Aorta (tissue), 5 donors: ENCODE data around the gene MAML2. TPM values are rescaled to one million over a fixed set of nuclear protein-coding genes. Genes with fewer than 3 reads are reported as not detected.

ENCODE experiments used
- ATAC-seq: fragments of 200-7000 bp; cut with Tn5 transposase; one replicate; pipeline ENCODE4 v1.9.1; 2022; ENCODE audit warnings: moderate library complexity; ENCODE audit not compliant: low FRiP score
- DNase-seq, 2 donors: peaks; one replicate each; pipeline ENCODE4 v3.0.0-alpha.2; 2020
- H3K27ac ChIP-seq, 2 donors: one replicate each; pipeline ENCODE4 v1.5.1; 2013; ENCODE audit warnings: low read length in 2 of 2, mild to moderate bottlenecking in 2 of 2, moderate library complexity in 2 of 2, control low read depth in 1 of 2, inconsistent platforms in 1 of 2, low read depth in 1 of 2
- H3K27me3 ChIP-seq, 2 donors: one replicate each; pipeline ENCODE4 v1.6.1; 2013; ENCODE audit warnings: control low read depth in 1 of 2, low read length in 1 of 2, mild to moderate bottlenecking in 1 of 2, moderate library complexity in 1 of 2; ENCODE audit not compliant: insufficient read depth in 2 of 2, control insufficient read depth in 1 of 2
- H3K36me3 ChIP-seq, 2 donors: one replicate each; pipeline ENCODE4 v1.6.1; 2013; ENCODE audit warnings: control low read depth in 1 of 2, low read length in 1 of 2, mild to moderate bottlenecking in 1 of 2; ENCODE audit not compliant: insufficient read depth in 2 of 2, control insufficient read depth in 1 of 2
- H3K4me1 ChIP-seq, 2 donors: one replicate each; pipeline ENCODE4 v1.6.1; 2013; ENCODE audit warnings: low read length in 2 of 2, control low read depth in 1 of 2, mild to moderate bottlenecking in 1 of 2, moderate library complexity in 1 of 2; ENCODE audit not compliant: insufficient read depth in 2 of 2, control insufficient read depth in 1 of 2
- H3K4me3 ChIP-seq, 2 donors: one replicate each; pipeline ENCODE4 v1.5.1; 2013; ENCODE audit warnings: low read length in 2 of 2, control low read depth in 1 of 2, mild to moderate bottlenecking in 1 of 2
- H3K9me3 ChIP-seq: one replicate; pipeline ENCODE4 v1.6.1; 2013; ENCODE audit warnings: mild to moderate bottlenecking, low read length; ENCODE audit not compliant: control insufficient read depth
- WGBS, 2 donors: extraction: QIAGEN DNeasy Blood & Tissue Kit; methylation state at CpG; one replicate each; pipeline ENCODE4 v1.1.7; 2013; 5-methylcytosine and 5-hydroxymethylcytosine counted together
- intact Hi-C, 2 donors: fragments of 100-400 bp; cut with DNase I; formaldehyde crosslinking; loops; one replicate each; pipeline versions ENCODE4 v1.14.2 to v1.15.0; 2022
- long read RNA-seq, 2 donors: library from polyadenylated mRNA; unstranded; transcript quantifications; one replicate each; pipeline ENCODE4 v2.0.0, GENCODE V29; 2020 to 2021
- polyA plus RNA-seq, 2 donors: library from polyadenylated mRNA; stranded (reverse); fragments of 200-250 nt; gene quantifications; one replicate each; pipeline ENCODE4 v1.2.3, GENCODE V29; 2013
- total RNA-seq, 2 donors: library from RNA; stranded (reverse); fragmentation: NEBNext Ultra II Directional; extraction: Animal tissue kit (Norgen Biotek cat#: 25700); gene quantifications; one replicate each; pipeline ENCODE4 v1.2.1, GENCODE V29; 2021
- donor health status: healthy with polysubstance abuse.
- donor health status: Bipolar disorder and iron deficiency.
- donor health status: DM: no; HTN: no; CAD: no.
- donor health status: DM: no; HTN: no; CAD: no.
- donor health status: DM: yes; HTN: yes; CAD: no.

MAML2 gene
- 10 to 100 TPM; 18.1 to 27.5 TPM for total RNA-seq
- 1 to 10 TPM; 6.0 to 10.0 TPM for polyA plus RNA-seq
- long read RNA-seq, donor 1, partial matches to known transcripts, result 2 of 39 reads
- long read RNA-seq, donor 1, other reads (novel, unspliced or antisense), result 37 of 39 reads
- long read RNA-seq, donor 2, partial matches to known transcripts, result 3 of 63 reads
- long read RNA-seq, donor 2, other reads (novel, unspliced or antisense), result 60 of 63 reads

DNA sequence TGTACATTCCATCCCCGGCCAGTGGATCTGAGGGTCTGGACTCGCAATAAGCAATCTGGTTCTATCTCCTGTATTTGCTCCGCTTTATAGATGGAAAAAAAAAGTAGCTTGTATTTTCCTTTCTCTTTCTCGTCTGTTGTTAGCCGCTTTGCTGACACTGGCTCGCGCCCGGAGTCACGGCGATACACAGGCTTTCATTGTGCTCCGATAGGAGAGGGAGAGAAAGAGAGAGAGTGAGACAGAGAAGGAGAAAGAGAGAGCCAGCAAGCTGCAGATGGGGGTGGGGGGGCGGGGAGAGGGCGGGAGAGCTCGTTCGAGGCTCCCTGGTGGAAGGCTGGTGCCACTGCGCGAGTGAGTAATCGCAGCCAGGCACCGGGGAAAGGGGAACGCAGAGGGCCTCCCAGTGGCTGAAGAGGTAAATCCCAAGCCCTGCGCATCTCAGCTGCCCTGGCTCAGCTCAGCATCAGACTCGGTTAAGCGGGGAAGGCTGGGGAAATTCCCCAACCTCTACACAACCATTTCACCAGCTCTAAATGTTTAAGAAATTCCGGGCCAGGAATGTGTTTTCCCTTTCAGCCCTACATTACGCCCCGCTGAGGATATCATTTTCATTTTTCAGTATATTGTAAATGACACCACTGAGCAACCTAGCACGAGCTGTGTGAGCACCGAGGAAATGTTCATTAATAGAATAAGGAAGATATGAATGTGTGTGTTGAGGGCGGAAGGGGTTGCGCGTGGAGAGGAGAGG, at the start of gene MAML2:
Gene MAML2, minus strand, starts transcription at position 235 of the 751 bp plus-strand sequence. CDS start 1,300 bp downstream, outside the sequence.
- peaks cover 0 to 12% of the 10 kb centered on the region in 2 donors for H3K4me1 ChIP-seq
- no peaks in the 10 kb centered on the region for H3K9me3 ChIP-seq
- WGBS, 2 donors, result 5 to 7% methylated on average over 23 to 31 of the region's 31 CpGs
- ATAC-seq (peak; percentile 93), DNase-seq (peak; percentile 96)
- H3K27ac ChIP-seq, result peak within 1 kb of the TSS in 1 of 2 donors; percentile 89
- intact Hi-C loops, result loop anchor here (2.0 to 10.0 kb wide), 8 partner anchors 101 to 496 kb away; no protein-coding TSS in a partner anchor
- H3K36me3 ChIP-seq, result no peaks in the 10 kb centered on the region
- no peaks in the 10 kb centered on the region for H3K27me3 ChIP-seq
- peak within 1 kb of the TSS; percentile 87 to 100 for H3K4me3 ChIP-seq

- WGBS, 2 donors, result 98% methylated on average over 3 of the region's 3 CpGs
- H3K27ac ChIP-seq, result no peak overlapping the region
These were observed 48.8 kb upstream of the MAML2 start for GRCh38 chr11:96391698-96392307.

DNA sequence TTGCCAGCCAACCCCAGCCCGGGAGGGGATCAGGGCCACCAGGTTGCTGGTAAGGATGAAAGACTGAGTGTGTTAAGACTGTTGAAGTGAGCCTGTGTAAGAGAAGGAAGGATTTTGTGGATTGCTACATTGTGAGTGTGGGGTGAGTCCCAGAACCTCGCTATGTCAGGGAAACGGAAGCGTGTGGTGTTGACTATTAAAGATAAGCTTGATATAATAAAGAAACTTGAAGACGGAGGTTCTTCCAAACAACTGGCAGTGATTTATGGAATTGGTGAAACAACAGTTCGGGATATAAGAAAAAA, 47.4 kb upstream of the MAML2 start:
- Histone ChIP-seq H3K4me3 (peak overlapping the region; percentile 20 to 72), H3K9me3 (no peaks in the 10 kb centered on the region), H3K27ac (peak overlapping the region in 1 of 2 donors; percentile 0), H3K27me3 (no peaks in the 10 kb centered on the region), H3K36me3 (no peaks in the 10 kb centered on the region), H3K4me1 (peaks cover 0 to 3% of the 10 kb centered on the region in 2 donors)
- ATAC-seq (no peak), DNase-seq (no peak)
- intact Hi-C loops, result loop anchor here in 1 of 2 donors (5.0 kb wide), 1 partner anchor 538 kb away; no protein-coding TSS in a partner anchor
- 3 to 4% methylated on average over 6 of the region's 6 CpGs for WGBS, 2 donors

More at GRCh38 chr11:96391698-96392307, 48.8 kb upstream of the MAML2 start:
- no peaks in the 10 kb centered on the region for H3K27me3 ChIP-seq
- no peaks in the 10 kb centered on the region for H3K36me3 ChIP-seq
- no peaks in the 10 kb centered on the region for H3K9me3 ChIP-seq
- ATAC-seq (no peak), DNase-seq (no peak)
- H3K4me1 ChIP-seq, result peaks cover 0 to 3% of the 10 kb centered on the region in 2 donors
- no peak overlapping the region for H3K4me3 ChIP-seq
- intact Hi-C loops, result loop anchor here in 1 of 2 donors (5.0 kb wide), 1 partner anchor 540 kb away; no protein-coding TSS in a partner anchor

- ATAC-seq (peak; percentile 100), DNase-seq (peak; percentile 97 to 99)
- Histone ChIP-seq H3K27ac (peak within 1 kb of the TSS in 1 of 2 donors; percentile 16), H3K27me3 (no peaks in the 10 kb centered on the region), H3K9me3 (no peaks in the 10 kb centered on the region), H3K4me3 (peak within 1 kb of the TSS; percentile 79 to 99), H3K4me1 (peaks cover 0 to 3% of the 10 kb centered on the region in 2 donors), H3K36me3 (no peaks in the 10 kb centered on the region)
- WGBS, 2 donors, result 1% methylated on average over 49 to 53 of the region's 53 CpGs
- intact Hi-C loops, result loop anchor here (5.0 to 10.0 kb wide), 2 partner anchors 538 to 545 kb away; no protein-coding TSS in a partner anchor
These were observed 46.9 kb upstream of the MAML2 start, which contains the start of the genes CCDC82 and JRKL for GRCh38 chr11:96389720-96390487. TSS of gene CCDC82 (minus strand) at chr11:96389912. CDS start at chr11:96384747, 5,165 bp downstream. TSS of gene JRKL (plus strand) at chr11:96390013. CDS start at chr11:96390650, 637 bp downstream.

DNA sequence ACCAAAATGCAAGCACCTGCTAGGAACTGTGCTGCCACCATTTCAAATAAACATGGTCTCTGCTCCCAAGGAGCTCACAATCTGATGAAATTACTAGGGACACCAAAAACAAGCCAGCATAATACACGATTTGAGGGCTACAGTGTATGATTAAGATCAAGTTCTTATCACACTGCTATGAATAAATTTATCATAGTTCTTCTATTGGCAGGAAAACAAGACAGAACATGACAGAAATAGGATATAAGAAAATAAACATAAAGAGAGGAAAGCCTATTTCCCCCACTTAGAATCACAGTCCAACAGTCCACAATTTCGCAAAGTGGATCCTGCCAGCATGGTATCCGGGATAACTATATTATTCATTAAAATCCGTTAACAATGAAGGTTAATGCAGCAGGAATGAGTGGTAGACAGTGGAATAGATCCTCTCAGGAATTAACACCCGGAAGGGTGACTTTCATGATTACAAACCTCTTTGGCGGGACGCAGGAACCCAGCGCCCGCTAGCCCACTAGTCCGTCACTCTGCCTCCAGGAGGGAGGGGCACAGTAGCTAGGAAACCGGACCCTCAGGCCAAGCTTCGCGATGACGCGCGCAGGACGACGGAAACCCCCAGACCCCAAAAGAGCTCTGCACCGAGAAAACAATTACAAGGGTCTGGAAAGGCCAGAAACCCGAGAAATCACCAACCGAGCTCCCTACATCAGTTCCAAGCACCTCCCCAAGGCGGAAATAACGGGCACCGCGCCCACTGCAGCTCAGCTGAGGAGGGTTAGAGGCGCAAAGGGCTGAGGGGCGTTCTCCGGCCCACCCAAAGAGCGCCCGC, 46.1 kb upstream of the MAML2 start:
- intact Hi-C loops, result loop anchor here in 1 of 2 donors (10.0 kb wide), 1 partner anchor 544 kb away; no protein-coding TSS in a partner anchor
- Histone ChIP-seq H3K27me3 (no peaks in the 10 kb centered on the region), H3K4me1 (peaks cover 0 to 3% of the 10 kb centered on the region in 2 donors), H3K4me3 (peak overlapping the region; percentile 79 to 99), H3K36me3 (no peaks in the 10 kb centered on the region), H3K27ac (peak overlapping the region in 1 of 2 donors; percentile 16), H3K9me3 (no peaks in the 10 kb centered on the region)
- peak; percentile 61 for ATAC-seq
- no peak for DNase-seq
- WGBS, 2 donors, result 0 to 1% methylated on average over 30 of the region's 30 CpGs

DNA sequence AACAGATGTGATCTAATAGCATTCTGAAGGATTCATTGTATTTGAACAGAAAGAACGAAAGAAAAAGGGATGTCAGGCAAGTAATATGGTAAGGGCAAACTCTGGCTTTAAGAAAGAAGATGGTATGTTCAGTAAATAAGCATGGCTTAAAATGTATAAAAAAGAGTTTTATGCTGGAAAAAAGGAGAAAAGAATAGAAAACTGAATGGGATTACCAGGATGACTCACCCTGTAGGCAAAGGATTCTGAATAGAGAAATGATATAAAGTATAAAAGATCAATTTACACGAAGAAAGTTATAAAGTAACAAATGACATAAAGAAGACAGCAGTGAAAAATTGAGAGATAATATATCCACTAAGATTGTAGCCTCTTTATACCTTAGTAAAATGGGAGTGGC, 42.2 kb upstream of the MAML2 start:
- intact Hi-C loops, result loop anchor here in 1 of 2 donors (10.0 kb wide), 1 partner anchor 540 kb away; no protein-coding TSS in a partner anchor
- H3K27ac ChIP-seq, result no peak overlapping the region
- no peaks in the 10 kb centered on the region for H3K9me3 ChIP-seq
- whole genome bisulfite sequencing, 2 donors, result 85% methylated on average over 2 of the region's 2 CpGs
- no peak overlapping the region for H3K4me3 ChIP-seq
- ATAC-seq (no peak), DNase-seq (no peak)
- H3K27me3 ChIP-seq, result no peaks in the 10 kb centered on the region
- no peaks in the 10 kb centered on the region for H3K36me3 ChIP-seq
- no peaks in the 10 kb centered on the region for H3K4me1 ChIP-seq

DNA sequence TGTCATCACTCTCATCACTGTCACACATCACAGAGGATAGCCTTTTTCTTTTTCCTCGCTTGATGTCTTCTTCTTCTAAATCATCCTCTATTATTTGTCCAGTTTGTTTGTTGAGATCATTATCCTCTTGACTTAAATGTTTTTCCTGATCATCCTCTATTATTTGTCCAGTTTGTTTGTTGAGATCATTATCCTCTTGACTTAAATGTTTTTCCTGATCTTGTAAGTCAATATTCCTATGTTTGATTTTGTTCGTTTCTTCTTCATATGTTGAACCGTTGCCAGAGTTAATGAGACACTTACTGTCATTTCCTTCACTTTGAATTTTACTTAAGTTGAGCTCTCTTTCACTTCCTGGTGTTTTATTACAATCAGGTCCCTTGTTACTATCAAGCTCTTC, 41.2 kb upstream of the MAML2 start:
- 69 to 82% methylated on average over 3 of the region's 3 CpGs for WGBS, 2 donors
- H3K4me3 ChIP-seq, result no peak overlapping the region
- intact Hi-C loops, result loop anchor here in 1 of 2 donors (10.0 kb wide), 1 partner anchor 539 kb away; no protein-coding TSS in a partner anchor
- H3K9me3 ChIP-seq, result no peaks in the 10 kb centered on the region
- no peaks in the 10 kb centered on the region for H3K27me3 ChIP-seq
- no peak overlapping the region for H3K27ac ChIP-seq
- ATAC-seq (no peak), DNase-seq (no peak)
- no peaks in the 10 kb centered on the region for H3K4me1 ChIP-seq
- no peaks in the 10 kb centered on the region for H3K36me3 ChIP-seq
